Glutamatergic neuron (in vitro differentiated cells): ENCODE measurements around the gene GNG11. TPM values are rescaled to one million over a fixed set of nuclear protein-coding genes. Genes with fewer than 3 reads are reported as not detected.
A peak's percentile ranks its signal among the peaks of the same experiment; 100 is the strongest.

Experiments
- DNase-seq: peaks from one replicate; pipeline ENCODE4 v3.0.0; 2022
- H3K27ac Mint-ChIP-seq: one replicate; pipeline ENCODE4 v1.8.0; 2020; ENCODE audit warnings: mild to moderate bottlenecking, mixed read lengths, inconsistent platforms; ENCODE audit not compliant: unreplicated experiment
- H3K27me3 Mint-ChIP-seq: one replicate; pipeline ENCODE4 v1.8.0; 2020; ENCODE audit warnings: mild to moderate bottlenecking, moderate library complexity, mixed read lengths, inconsistent platforms; ENCODE audit not compliant: unreplicated experiment
- H3K36me3 Mint-ChIP-seq: one replicate; pipeline ENCODE4 v1.8.0; 2020; ENCODE audit warnings: mild to moderate bottlenecking, mixed read lengths, inconsistent platforms; ENCODE audit not compliant: unreplicated experiment
- H3K4me1 Mint-ChIP-seq: one replicate; pipeline ENCODE4 v1.8.0; 2020; ENCODE audit warnings: mild to moderate bottlenecking, low read depth, mixed read lengths, inconsistent platforms; ENCODE audit not compliant: unreplicated experiment
- H3K4me3 Mint-ChIP-seq: one replicate; pipeline ENCODE4 v1.8.0; 2020; ENCODE audit warnings: mild to moderate bottlenecking, mixed read lengths, inconsistent platforms; ENCODE audit not compliant: unreplicated experiment
- H3K9me3 Mint-ChIP-seq: one replicate; pipeline ENCODE4 v1.8.0; 2020; ENCODE audit warnings: mild to moderate bottlenecking, moderate library complexity, mixed read lengths, inconsistent platforms; ENCODE audit not compliant: unreplicated experiment
- long read RNA-seq: library from polyadenylated mRNA; unstranded; transcript quantifications from one replicate; pipeline ENCODE4 v2.0.0, GENCODE V29; 2020; ENCODE audit not compliant: unreplicated experiment
- total RNA-seq: library from RNA; stranded (reverse); fragmentation: NEBNext Ultra II Directional; extraction: Animal tissue kit (Norgen Biotek cat#: 25700); gene quantifications from one replicate; pipeline ENCODE4 v1.2.1, GENCODE V29; 2021; ENCODE audit not compliant: unreplicated experiment
- TF ChIP-seq, protein P1 (sequence below): fragments of 200-600 bp; sonication (generic); IDR thresholded peaks from one replicate; pipeline ENCODE4 v1.5.0; 2021; ENCODE audit not compliant: partially characterized antibody, unreplicated experiment

The GNG11 gene
- 0.56 TPM for total RNA-seq
- long read RNA-seq, partial matches to known transcripts, result 0 of 3 reads
- long read RNA-seq, other reads (novel, unspliced or antisense), result 0 of 3 reads

DNA sequence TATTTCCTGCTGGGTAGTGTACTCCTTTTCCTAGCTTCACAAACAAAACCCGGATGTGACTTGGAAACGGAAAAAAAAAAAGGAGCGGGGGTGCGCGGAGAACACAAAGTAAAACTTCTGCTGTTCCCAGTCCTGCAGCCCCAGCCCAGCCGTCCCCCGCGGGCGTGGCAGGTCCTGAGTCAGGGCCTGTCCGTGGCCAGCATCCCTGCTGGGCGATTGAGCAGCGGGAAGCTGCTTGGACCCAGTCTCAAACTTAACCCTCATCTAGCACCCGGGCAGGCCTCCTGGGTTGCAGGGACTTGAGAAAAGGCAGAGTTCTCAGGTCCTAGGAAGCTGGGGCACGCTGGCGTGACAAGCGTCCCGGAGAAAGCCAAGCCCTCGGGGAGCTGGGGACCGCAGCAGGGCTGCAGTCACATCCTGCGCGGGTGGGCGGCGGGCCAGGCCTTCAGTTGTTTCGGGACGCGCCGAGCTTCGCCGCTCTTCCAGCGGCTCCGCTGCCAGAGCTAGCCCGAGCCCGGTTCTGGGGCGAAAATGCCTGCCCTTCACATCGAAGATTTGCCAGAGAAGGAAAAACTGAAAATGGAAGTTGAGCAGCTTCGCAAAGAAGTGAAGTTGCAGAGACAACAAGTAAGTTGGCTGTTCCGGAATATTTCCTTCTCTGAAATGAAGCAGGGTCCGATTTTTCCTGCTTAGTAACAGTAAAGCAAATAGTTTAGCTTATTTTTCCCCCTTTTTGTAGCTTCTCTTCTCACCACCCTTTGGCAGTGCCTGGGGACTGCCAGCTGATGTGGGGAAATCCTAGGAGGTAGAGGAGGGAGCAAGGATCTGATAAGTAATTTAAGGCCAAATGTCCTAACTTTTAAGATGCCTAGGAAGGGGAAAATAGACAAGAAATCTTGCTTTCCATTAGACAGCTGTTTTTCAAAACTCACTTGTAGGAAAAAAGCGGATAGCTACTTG lies at the start of gene GNG11:
GNG11 (plus strand) TSS at position 129 of the 960 bp plus-strand sequence; CDS start at position 532, 403 bp downstream.
- Mint-ChIP-seq H3K9me3 (no peaks in the 10 kb centered on the region), H3K27ac (no peak within 1 kb of the TSS), H3K4me1 (peaks cover 3% of the 10 kb centered on the region), H3K36me3 (no peaks in the 10 kb centered on the region), H3K4me3 (peak within 1 kb of the TSS; percentile 71), H3K27me3 (no peaks in the 10 kb centered on the region)
- TF ChIP-seq, protein P1, sequence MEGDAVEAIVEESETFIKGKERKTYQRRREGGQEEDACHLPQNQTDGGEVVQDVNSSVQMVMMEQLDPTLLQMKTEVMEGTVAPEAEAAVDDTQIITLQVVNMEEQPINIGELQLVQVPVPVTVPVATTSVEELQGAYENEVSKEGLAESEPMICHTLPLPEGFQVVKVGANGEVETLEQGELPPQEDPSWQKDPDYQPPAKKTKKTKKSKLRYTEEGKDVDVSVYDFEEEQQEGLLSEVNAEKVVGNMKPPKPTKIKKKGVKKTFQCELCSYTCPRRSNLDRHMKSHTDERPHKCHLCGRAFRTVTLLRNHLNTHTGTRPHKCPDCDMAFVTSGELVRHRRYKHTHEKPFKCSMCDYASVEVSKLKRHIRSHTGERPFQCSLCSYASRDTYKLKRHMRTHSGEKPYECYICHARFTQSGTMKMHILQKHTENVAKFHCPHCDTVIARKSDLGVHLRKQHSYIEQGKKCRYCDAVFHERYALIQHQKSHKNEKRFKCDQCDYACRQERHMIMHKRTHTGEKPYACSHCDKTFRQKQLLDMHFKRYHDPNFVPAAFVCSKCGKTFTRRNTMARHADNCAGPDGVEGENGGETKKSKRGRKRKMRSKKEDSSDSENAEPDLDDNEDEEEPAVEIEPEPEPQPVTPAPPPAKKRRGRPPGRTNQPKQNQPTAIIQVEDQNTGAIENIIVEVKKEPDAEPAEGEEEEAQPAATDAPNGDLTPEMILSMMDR, result no peak
- peak; percentile 71 for DNase-seq

DNA sequence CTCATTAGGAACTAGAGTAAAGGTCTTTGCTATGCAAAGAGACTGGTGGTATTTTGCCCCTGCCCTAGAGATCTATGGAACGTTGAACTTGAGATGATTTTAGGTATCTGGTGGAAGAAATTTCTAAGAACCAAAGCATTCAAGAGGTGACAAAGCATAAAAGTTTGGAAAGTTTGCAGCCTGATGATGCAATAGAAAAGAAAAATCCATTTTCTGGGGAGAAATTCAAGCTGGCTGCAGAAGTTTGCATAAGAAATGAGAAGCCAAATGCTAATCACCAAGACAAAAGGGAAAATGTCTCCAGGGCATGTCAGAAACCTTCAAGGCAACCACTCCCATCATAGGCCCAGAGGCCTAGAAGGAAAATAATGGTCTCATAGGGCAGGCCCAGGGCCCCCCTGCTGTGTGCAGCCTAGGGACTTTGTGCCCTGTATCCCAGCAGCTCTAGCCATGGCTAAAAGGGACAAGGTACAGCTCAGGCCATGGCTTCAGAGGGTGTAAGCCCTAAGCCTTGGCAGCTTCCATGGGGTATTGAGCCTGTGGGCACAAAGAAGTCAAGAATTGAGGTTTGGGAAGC lies 47.4 kb upstream of the GNG11 start:
- Mint-ChIP-seq H3K27me3 (no peaks in the 10 kb centered on the region), H3K36me3 (peaks cover 5% of the 10 kb centered on the region), H3K4me1 (no peaks in the 10 kb centered on the region), H3K27ac (no peak overlapping the region), H3K9me3 (no peaks in the 10 kb centered on the region), H3K4me3 (no peak overlapping the region)
- no peak for DNase-seq
- TF ChIP-seq, protein P1, result no peak

DNA sequence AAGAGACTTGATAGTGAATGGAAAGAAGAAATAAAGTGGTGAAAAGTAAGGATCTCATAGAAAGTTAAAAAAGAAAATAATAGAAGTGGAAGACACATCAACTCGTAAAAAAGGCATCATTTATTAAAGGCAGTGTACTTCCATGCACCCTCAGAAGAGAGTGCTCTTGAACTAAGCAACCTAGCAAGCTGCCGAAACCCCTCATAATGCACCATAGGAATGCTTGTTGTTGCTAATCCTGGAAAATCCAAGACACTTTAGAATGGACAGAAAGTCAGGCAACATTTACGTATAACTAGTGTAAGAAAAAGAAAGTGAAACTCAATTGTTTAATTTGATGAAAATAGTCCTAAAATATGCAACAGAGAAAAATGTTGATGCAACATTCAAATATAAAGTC lies 43.8 kb upstream of the GNG11 start:
- no peak for DNase-seq
- no peak overlapping the region for H3K27ac Mint-ChIP-seq
- peaks cover 13% of the 10 kb centered on the region for H3K36me3 Mint-ChIP-seq
- H3K4me3 Mint-ChIP-seq, result no peak overlapping the region
- no peaks in the 10 kb centered on the region for H3K4me1 Mint-ChIP-seq
- TF ChIP-seq, protein P1, result no peak
- no peaks in the 10 kb centered on the region for H3K9me3 Mint-ChIP-seq
- H3K27me3 Mint-ChIP-seq, result no peaks in the 10 kb centered on the region

DNA sequence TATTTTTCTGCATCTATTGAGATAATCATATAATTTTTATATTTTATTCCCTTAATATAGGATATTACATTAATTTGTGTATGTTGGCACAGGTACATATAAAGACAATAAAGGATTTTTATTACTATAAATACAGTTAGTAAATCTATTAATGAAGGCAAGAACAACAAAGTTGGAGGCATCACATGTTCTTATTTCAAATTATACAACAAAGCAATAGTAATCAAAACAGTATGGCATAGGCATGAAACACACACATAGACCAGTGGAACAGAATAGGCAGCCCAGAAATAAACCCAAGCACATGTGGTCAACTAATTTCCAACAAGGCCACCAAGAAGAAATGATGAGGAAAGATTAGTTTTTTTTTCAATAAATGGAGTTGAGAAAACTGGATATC lies 42.2 kb upstream of the GNG11 start:
- no peaks in the 10 kb centered on the region for H3K4me1 Mint-ChIP-seq
- H3K9me3 Mint-ChIP-seq, result no peaks in the 10 kb centered on the region
- no peak overlapping the region for H3K27ac Mint-ChIP-seq

More for the DNA sequence above, 42.2 kb upstream of the GNG11 start:
- TF ChIP-seq, protein P1, result no peak
- Mint-ChIP-seq H3K36me3 (peaks cover 8% of the 10 kb centered on the region), H3K27me3 (no peaks in the 10 kb centered on the region), H3K4me3 (no peak overlapping the region)
- DNase-seq, result no peak
